HEK293 (cell line): ENCODE results near the gene SERTAD2.

Source experiments
- GLIS1 ChIP-seq: fragments of 450-650 bp; formaldehyde crosslinking; IDR thresholded peaks from 2 replicates; pipeline ENCODE4 v1.5.1; 2016; ENCODE audit warnings: missing biosample characterization, missing genetic modification characterization
- GLIS2 ChIP-seq: fragments of 450-650 bp; formaldehyde crosslinking; IDR thresholded peaks from 2 replicates; pipeline ENCODE4 v1.5.1; 2016; ENCODE audit warnings: missing biosample characterization, missing genetic modification characterization
- PRDM4 ChIP-seq: fragments of 450-650 bp; formaldehyde crosslinking; IDR thresholded peaks from 2 replicates; pipeline ENCODE4 v1.5.1; 2017; ENCODE audit warnings: missing biosample characterization, missing genetic modification characterization
- TRIM28 ChIP-seq: IDR thresholded peaks from 2 replicates; pipeline ENCODE4 v1.6.1; 2011; ENCODE audit warnings: low read length, control low read depth, borderline replicate concordance
- YY1 ChIP-seq: fragments of 450-650 bp; formaldehyde crosslinking; IDR thresholded peaks from 2 replicates; pipeline ENCODE4 v1.5.1; 2018; ENCODE audit warnings: missing biosample characterization, missing genetic modification characterization
- ZBTB20 ChIP-seq: fragments of 450-650 bp; formaldehyde crosslinking; IDR thresholded peaks from 2 replicates; pipeline ENCODE4 v1.5.1; 2016; ENCODE audit warnings: missing biosample characterization, missing genetic modification characterization
- ZBTB26 ChIP-seq: fragments of 450-650 bp; formaldehyde crosslinking; optimal IDR thresholded peaks from 2 replicates; pipeline ENCODE3; 2016; ENCODE audit warnings: missing biosample characterization, mild to moderate bottlenecking, missing genetic modification characterization
- ZNF157 ChIP-seq: fragments of 450-650 bp; formaldehyde crosslinking; IDR thresholded peaks from 2 replicates; pipeline ENCODE4 v1.5.1; 2016; ENCODE audit warnings: missing biosample characterization, missing genetic modification characterization
- ZNF24 ChIP-seq: fragments of 450-650 bp; formaldehyde crosslinking; IDR thresholded peaks from 2 replicates; pipeline ENCODE4 v1.5.1; 2016; ENCODE audit warnings: missing biosample characterization, missing genetic modification characterization
- ZNF391 ChIP-seq: fragments of 450-650 bp; formaldehyde crosslinking; IDR thresholded peaks from 2 replicates; pipeline ENCODE4 v1.5.1; 2016; ENCODE audit warnings: low read depth, missing biosample characterization, missing genetic modification characterization, borderline replicate concordance
- ZNF639 ChIP-seq: fragments of 450-650 bp; formaldehyde crosslinking; IDR thresholded peaks from 2 replicates; pipeline ENCODE4 v1.5.1; 2016; ENCODE audit warnings: missing biosample characterization, missing genetic modification characterization
- ZNF768 ChIP-seq: fragments of 450-650 bp; formaldehyde crosslinking; IDR thresholded peaks from 2 replicates; pipeline ENCODE4 v1.5.1; 2018; ENCODE audit warnings: missing biosample characterization, mild to moderate bottlenecking, missing genetic modification characterization
- ZSCAN5A ChIP-seq: fragments of 450-650 bp; formaldehyde crosslinking; IDR thresholded peaks from 2 replicates; pipeline ENCODE4 v1.5.1; 2016; ENCODE audit warnings: missing biosample characterization, missing genetic modification characterization
- TF ChIP-seq, protein P1 (sequence below): fragments of 450-650 bp; formaldehyde crosslinking; IDR thresholded peaks from 2 replicates; pipeline ENCODE4 v1.5.1; 2016; ENCODE audit warnings: missing biosample characterization, missing genetic modification characterization

DNA sequence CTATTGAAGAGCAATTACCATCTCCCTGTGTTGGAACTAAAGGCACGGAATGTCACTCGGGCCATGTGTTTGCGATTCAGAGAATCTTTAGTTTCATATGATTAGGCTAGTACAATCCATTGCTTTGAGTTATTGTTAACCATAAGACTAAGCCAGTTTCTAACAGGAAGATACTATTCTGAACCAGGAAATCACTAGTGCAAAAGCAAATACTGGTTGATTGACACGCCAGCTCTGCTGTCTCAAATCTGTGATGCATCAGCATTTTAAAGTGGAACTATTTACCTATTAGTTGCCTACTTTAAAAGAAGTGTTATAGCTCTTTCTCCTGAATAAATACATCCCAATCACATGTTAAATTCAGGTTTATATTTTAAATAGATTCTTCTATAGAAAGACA, 67.7 kb downstream of the SERTAD2 start:
- TF ChIP-seq, protein P1, sequence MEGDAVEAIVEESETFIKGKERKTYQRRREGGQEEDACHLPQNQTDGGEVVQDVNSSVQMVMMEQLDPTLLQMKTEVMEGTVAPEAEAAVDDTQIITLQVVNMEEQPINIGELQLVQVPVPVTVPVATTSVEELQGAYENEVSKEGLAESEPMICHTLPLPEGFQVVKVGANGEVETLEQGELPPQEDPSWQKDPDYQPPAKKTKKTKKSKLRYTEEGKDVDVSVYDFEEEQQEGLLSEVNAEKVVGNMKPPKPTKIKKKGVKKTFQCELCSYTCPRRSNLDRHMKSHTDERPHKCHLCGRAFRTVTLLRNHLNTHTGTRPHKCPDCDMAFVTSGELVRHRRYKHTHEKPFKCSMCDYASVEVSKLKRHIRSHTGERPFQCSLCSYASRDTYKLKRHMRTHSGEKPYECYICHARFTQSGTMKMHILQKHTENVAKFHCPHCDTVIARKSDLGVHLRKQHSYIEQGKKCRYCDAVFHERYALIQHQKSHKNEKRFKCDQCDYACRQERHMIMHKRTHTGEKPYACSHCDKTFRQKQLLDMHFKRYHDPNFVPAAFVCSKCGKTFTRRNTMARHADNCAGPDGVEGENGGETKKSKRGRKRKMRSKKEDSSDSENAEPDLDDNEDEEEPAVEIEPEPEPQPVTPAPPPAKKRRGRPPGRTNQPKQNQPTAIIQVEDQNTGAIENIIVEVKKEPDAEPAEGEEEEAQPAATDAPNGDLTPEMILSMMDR (tag by site-specific recombination): no peak
- TF ChIP-seq YY1 (tag by site-specific recombination) (no peak), PRDM4 (tag by site-specific recombination) (no peak), TRIM28 (no peak), ZNF24 (no peak), ZNF157 (tag by site-specific recombination) (no peak), GLIS2 (no peak), ZBTB26 (tag by site-specific recombination) (no peak), ZNF639 (tag by site-specific recombination) (no peak), ZNF391 (tag by site-specific recombination) (no peak), ZNF768 (tag by site-specific recombination) (no peak), ZBTB20 (tag by site-specific recombination) (no peak), ZSCAN5A (no peak), GLIS1 (no peak)
